Measurements from ENCODE around the gene NAGA. TPM values are rescaled to one million over a fixed set of nuclear protein-coding genes. Genes with fewer than 3 reads are reported as not detected.

NAGA gene
- total and polyA plus RNA-seq, 4 donors, result 18.9 to 35.7 (median 23.5) TPM

GRCh38 chr22:42068291-42068690 is 2.3 kb downstream of the NAGA start:
- Histone ChIP-seq H3K4me3 (ENCODE audit: low read depth, low read length) (no peak overlapping the region), H3K9me3 (ENCODE audit: control insufficient read depth, insufficient read depth, low read length) (no peaks in the 10 kb centered on the region), H3K4me1 (ENCODE audit: control insufficient read depth, insufficient read depth, low read length) (peaks cover 29% of the 10 kb centered on the region), H3K27me3 (ENCODE audit: control insufficient read depth, insufficient read depth, low read length) (no peaks in the 10 kb centered on the region), H3K36me3 (ENCODE audit: control insufficient read depth, insufficient read depth, low read length) (peaks cover 34% of the 10 kb centered on the region), H3K27ac (ENCODE audit: low read depth, low read length) (no peak overlapping the region)
- DNase-seq (ENCODE audit: low read depth in 4 of 6, low spot score in 6 of 6), result no peak
- 98% methylated on average over 4 of the region's 4 CpGs for WGBS (ENCODE audit: insufficient coverage)

DNA sequence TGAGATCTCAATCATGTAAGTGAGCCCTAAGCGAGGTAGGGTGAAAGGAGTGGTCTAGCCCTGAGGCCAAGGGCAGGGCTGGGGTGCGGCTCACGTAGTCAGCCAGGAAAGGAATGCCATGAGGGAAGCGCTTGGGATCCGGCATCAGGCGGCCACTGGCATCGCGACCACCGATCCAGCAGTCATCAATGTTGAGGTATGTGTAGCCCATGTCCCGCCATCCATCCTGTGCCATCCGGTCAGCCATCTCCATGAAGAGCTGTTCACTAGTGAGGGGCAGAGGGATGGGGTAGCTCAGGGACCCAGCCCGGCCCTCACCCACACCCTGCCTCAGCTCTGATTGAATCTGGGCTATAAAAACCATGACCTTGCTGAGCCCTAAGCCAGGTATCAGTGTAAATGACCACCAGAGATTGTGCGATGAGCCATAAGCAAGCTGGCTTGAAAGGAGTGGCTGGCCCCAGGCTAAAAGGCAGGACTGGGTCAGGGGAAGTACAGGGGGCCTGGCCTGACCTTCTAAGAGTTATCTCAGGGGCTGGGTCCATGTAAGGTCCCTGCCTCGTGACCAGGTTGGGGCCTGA is 2.9 kb downstream of the NAGA start:
- peaks cover 29% of the 10 kb centered on the region for H3K4me1 ChIP-seq (ENCODE audit: control insufficient read depth, insufficient read depth, low read length)
- H3K4me3 ChIP-seq (ENCODE audit: low read depth, low read length), result no peak overlapping the region
- H3K27me3 ChIP-seq (ENCODE audit: control insufficient read depth, insufficient read depth, low read length), result no peaks in the 10 kb centered on the region
- WGBS (ENCODE audit: insufficient coverage), result 90% methylated on average over 14 of the region's 14 CpGs
- H3K27ac ChIP-seq (ENCODE audit: low read depth, low read length), result no peak overlapping the region
- no peaks in the 10 kb centered on the region for H3K9me3 ChIP-seq (ENCODE audit: control insufficient read depth, insufficient read depth, low read length)
- no peak for DNase-seq (ENCODE audit: low read depth in 4 of 6, low spot score in 6 of 6)
- H3K36me3 ChIP-seq (ENCODE audit: control insufficient read depth, insufficient read depth, low read length), result peaks cover 38% of the 10 kb centered on the region

- Histone ChIP-seq H3K27ac (ENCODE audit: low read depth, low read length) (no peak overlapping the region), H3K4me1 (ENCODE audit: control insufficient read depth, insufficient read depth, low read length) (peaks cover 28% of the 10 kb centered on the region), H3K4me3 (ENCODE audit: low read depth, low read length) (no peak overlapping the region), H3K27me3 (ENCODE audit: control insufficient read depth, insufficient read depth, low read length) (no peaks in the 10 kb centered on the region), H3K9me3 (ENCODE audit: control insufficient read depth, insufficient read depth, low read length) (no peaks in the 10 kb centered on the region), H3K36me3 (ENCODE audit: control insufficient read depth, insufficient read depth, low read length) (peaks cover 44% of the 10 kb centered on the region)
- WGBS (ENCODE audit: insufficient coverage), result 93% methylated on average over 10 of the region's 10 CpGs
- DNase-seq (ENCODE audit: low read depth in 4 of 6, low spot score in 6 of 6), result no peak
These were observed 3.7 kb downstream of the NAGA start for GRCh38 chr22:42066937-42067336.

DNA sequence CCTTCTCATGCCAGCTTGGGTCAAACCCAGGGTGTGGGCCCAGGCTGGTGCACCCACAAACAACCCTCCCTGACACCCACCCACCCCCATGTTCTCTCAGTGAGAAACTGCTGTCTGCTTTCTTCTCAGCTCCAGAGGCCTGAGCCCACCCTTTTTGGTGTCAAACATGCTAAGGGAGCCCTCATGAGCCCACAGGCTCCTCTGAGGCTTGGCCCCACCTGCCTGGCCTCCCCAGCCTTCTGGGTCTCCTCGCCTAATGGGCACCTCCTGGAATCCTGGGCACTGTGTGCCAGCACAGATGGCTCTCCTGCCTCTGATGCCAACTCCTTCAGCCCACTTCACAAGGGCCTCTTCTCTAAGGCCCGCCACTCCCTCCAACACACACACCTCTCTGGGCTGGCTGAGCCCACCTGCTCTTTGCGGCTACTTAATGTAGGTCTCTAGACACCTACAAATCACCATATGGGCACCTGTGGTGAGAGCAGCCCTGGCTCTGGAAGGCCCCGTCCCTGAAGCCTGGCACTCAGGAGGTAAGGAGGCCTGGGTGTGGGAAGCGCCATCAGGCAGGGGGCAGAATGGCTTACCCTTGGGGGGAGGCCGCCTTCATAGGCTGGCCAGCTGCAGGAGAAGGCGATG is 4.4 kb downstream of the NAGA start:
- Histone ChIP-seq H3K27me3 (ENCODE audit: control insufficient read depth, insufficient read depth, low read length) (no peaks in the 10 kb centered on the region), H3K4me3 (ENCODE audit: low read depth, low read length) (no peak overlapping the region), H3K9me3 (ENCODE audit: control insufficient read depth, insufficient read depth, low read length) (no peaks in the 10 kb centered on the region), H3K36me3 (ENCODE audit: control insufficient read depth, insufficient read depth, low read length) (peaks cover 49% of the 10 kb centered on the region), H3K27ac (ENCODE audit: low read depth, low read length) (no peak overlapping the region), H3K4me1 (ENCODE audit: control insufficient read depth, insufficient read depth, low read length) (peaks cover 21% of the 10 kb centered on the region)
- DNase-seq (ENCODE audit: low read depth in 4 of 6, low spot score in 6 of 6), result no peak
- 95% methylated on average over 7 of the region's 7 CpGs for WGBS (ENCODE audit: insufficient coverage)

DNA sequence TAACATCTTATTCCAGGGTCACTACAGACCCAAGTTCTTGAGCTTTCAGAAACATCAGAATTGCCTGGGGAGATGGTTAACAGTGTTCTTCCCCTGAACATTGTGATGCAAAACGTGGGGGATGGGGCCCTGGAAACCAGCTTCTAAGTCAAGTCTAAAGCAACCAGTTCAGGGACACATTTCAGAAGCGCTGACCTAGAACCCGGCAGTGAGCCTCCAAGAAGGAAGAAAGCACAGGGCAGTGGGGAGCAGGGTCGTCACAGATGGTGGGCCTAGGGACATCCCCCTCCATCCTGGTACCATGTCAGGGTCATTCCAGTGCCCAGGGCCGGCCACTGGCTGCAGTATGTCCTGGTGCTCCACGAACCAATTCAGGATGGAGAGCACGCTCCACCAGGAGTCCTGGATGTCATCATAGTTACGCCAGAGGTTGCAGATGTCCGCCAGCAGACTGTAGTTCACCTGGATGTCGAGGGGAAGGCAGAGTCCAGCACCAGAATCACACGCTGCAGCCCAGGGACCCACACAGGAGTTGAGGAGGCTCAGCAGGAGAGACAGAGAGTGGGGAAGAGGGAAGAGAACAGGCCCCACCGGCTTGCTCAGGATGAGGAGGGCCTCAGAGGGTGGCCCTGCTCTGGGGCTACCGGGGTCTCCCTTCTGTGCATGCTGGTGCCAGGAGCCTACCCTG is 5.0 kb downstream of the NAGA start:
- WGBS (ENCODE audit: insufficient coverage), result 86% methylated on average over 13 of the region's 13 CpGs
- H3K4me3 ChIP-seq (ENCODE audit: low read depth, low read length), result no peak overlapping the region
- H3K9me3 ChIP-seq (ENCODE audit: control insufficient read depth, insufficient read depth, low read length), result no peaks in the 10 kb centered on the region
- peaks cover 16% of the 10 kb centered on the region for H3K4me1 ChIP-seq (ENCODE audit: control insufficient read depth, insufficient read depth, low read length)
- no peaks in the 10 kb centered on the region for H3K27me3 ChIP-seq (ENCODE audit: control insufficient read depth, insufficient read depth, low read length)
- no peak overlapping the region for H3K27ac ChIP-seq (ENCODE audit: low read depth, low read length)
- DNase-seq (ENCODE audit: low read depth in 4 of 6, low spot score in 6 of 6), result no peak
- H3K36me3 ChIP-seq (ENCODE audit: control insufficient read depth, insufficient read depth, low read length), result peaks cover 56% of the 10 kb centered on the region

- no peaks in the 10 kb centered on the region for H3K27me3 ChIP-seq (ENCODE audit: control insufficient read depth, insufficient read depth, low read length)
- H3K36me3 ChIP-seq (ENCODE audit: control insufficient read depth, insufficient read depth, low read length), result peaks cover 65% of the 10 kb centered on the region
- H3K4me3 ChIP-seq (ENCODE audit: low read depth, low read length), result no peak overlapping the region
- no peak for DNase-seq (ENCODE audit: low read depth in 4 of 6, low spot score in 6 of 6)
- peaks cover 6% of the 10 kb centered on the region for H3K4me1 ChIP-seq (ENCODE audit: control insufficient read depth, insufficient read depth, low read length)
- H3K9me3 ChIP-seq (ENCODE audit: control insufficient read depth, insufficient read depth, low read length), result no peaks in the 10 kb centered on the region
- no peak overlapping the region for H3K27ac ChIP-seq (ENCODE audit: low read depth, low read length)
- WGBS (ENCODE audit: insufficient coverage), result 86% methylated on average over 1 of the region's 1 CpG
These were observed 6.0 kb downstream of the NAGA start for GRCh38 chr22:42064629-42065028.

GRCh38 chr22:42062506-42063170 is 8.0 kb downstream of the NAGA start:
- 95% methylated on average over 8 of the region's 10 CpGs for WGBS (ENCODE audit: insufficient coverage)
- no peak overlapping the region for H3K27ac ChIP-seq (ENCODE audit: low read depth, low read length)
- H3K27me3 ChIP-seq (ENCODE audit: control insufficient read depth, insufficient read depth, low read length), result no peaks in the 10 kb centered on the region
- no peak overlapping the region for H3K4me3 ChIP-seq (ENCODE audit: low read depth, low read length)
- no peaks in the 10 kb centered on the region for H3K4me1 ChIP-seq (ENCODE audit: control insufficient read depth, insufficient read depth, low read length)
- no peak for DNase-seq (ENCODE audit: low read depth in 4 of 6, low spot score in 6 of 6)
- no peaks in the 10 kb centered on the region for H3K9me3 ChIP-seq (ENCODE audit: control insufficient read depth, insufficient read depth, low read length)
- H3K36me3 ChIP-seq (ENCODE audit: control insufficient read depth, insufficient read depth, low read length), result peaks cover 65% of the 10 kb centered on the region

DNA sequence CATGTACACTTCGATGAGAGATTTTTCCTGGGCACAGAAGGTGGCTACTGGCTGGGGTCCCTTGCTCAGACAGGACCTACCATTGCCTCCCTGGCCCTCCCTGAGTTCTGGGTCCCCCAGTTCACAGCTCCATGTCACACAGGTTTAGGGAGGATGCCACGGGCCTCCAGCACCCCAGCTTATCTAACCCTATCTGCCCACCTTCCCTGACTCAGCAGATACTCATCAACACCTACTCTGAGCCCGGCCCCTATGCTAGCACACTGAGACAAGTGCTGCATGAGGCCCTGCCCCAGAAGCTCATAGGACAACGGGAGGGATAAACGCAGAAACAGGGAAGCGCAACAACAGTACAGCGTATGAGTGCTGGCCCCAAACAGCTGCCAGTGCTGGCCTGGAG is 9.6 kb downstream of the NAGA start:
- H3K36me3 ChIP-seq (ENCODE audit: control insufficient read depth, insufficient read depth, low read length), result peaks cover 49% of the 10 kb centered on the region
- H3K4me1 ChIP-seq (ENCODE audit: control insufficient read depth, insufficient read depth, low read length), result no peaks in the 10 kb centered on the region
- no peaks in the 10 kb centered on the region for H3K27me3 ChIP-seq (ENCODE audit: control insufficient read depth, insufficient read depth, low read length)
- no peak for DNase-seq (ENCODE audit: low read depth in 4 of 6, low spot score in 6 of 6)
- peaks cover 5% of the 10 kb centered on the region for H3K9me3 ChIP-seq (ENCODE audit: control insufficient read depth, insufficient read depth, low read length)
- H3K4me3 ChIP-seq (ENCODE audit: low read depth, low read length), result no peak overlapping the region
- WGBS (ENCODE audit: insufficient coverage), result 97% methylated on average over 7 of the region's 7 CpGs
- no peak overlapping the region for H3K27ac ChIP-seq (ENCODE audit: low read depth, low read length)

GRCh38 chr22:42060489-42060888 is 10.1 kb downstream of the NAGA start:
- Histone ChIP-seq H3K4me3 (ENCODE audit: low read depth, low read length) (no peak overlapping the region), H3K9me3 (ENCODE audit: control insufficient read depth, insufficient read depth, low read length) (peaks cover 5% of the 10 kb centered on the region), H3K27me3 (ENCODE audit: control insufficient read depth, insufficient read depth, low read length) (no peaks in the 10 kb centered on the region), H3K4me1 (ENCODE audit: control insufficient read depth, insufficient read depth, low read length) (no peaks in the 10 kb centered on the region), H3K36me3 (ENCODE audit: control insufficient read depth, insufficient read depth, low read length) (peaks cover 43% of the 10 kb centered on the region), H3K27ac (ENCODE audit: low read depth, low read length) (no peak overlapping the region)
- DNase-seq (ENCODE audit: low read depth in 4 of 6, low spot score in 6 of 6), result no peak
- WGBS (ENCODE audit: insufficient coverage), result 100% methylated on average over 1 of the region's 5 CpGs
